ENCODE results near the gene SYNPO2.

DNA sequence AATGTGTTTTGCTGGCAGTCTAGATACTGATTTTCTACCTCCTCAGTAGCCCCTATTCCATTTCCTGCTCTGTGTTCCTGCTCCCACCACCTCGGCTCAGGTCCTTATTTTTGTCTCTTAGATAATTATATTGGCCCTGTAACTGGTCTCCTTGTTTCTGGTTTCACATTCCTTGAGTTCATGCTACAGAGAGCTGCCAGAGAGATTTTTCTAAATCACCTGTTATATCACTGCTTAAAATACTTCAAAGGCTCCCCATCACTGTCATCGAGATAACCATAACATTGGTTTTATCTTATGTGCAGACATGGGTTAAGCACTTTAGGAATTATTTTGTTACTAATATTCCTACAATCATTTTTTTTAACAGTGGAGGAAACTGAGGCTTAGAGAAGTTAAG is 9.6 kb downstream of the SYNPO2 start:
- TF ChIP-seq, protein P1, sequence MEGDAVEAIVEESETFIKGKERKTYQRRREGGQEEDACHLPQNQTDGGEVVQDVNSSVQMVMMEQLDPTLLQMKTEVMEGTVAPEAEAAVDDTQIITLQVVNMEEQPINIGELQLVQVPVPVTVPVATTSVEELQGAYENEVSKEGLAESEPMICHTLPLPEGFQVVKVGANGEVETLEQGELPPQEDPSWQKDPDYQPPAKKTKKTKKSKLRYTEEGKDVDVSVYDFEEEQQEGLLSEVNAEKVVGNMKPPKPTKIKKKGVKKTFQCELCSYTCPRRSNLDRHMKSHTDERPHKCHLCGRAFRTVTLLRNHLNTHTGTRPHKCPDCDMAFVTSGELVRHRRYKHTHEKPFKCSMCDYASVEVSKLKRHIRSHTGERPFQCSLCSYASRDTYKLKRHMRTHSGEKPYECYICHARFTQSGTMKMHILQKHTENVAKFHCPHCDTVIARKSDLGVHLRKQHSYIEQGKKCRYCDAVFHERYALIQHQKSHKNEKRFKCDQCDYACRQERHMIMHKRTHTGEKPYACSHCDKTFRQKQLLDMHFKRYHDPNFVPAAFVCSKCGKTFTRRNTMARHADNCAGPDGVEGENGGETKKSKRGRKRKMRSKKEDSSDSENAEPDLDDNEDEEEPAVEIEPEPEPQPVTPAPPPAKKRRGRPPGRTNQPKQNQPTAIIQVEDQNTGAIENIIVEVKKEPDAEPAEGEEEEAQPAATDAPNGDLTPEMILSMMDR (IDR thresholded peaks at IDR 0.05 in 2 of 3, conservative IDR thresholded peaks at IDR 0.05 in 1 of 3; ENCODE audit: borderline replicate concordance in 1 of 3, insufficient read depth in 1 of 3, low read depth in 2 of 3, low read length in 2 of 3) = no peak
- TF ChIP-seq, protein P2, sequence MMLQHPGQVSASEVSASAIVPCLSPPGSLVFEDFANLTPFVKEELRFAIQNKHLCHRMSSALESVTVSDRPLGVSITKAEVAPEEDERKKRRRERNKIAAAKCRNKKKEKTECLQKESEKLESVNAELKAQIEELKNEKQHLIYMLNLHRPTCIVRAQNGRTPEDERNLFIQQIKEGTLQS (IDR thresholded peaks at IDR 0.05) = no peak
- TF ChIP-seq POLR2AphosphoS5 (IDR thresholded peaks at IDR 0.05; ENCODE audit: low read depth, low read length) (no peak), SP1 (IDR thresholded peaks at IDR 0.05; ENCODE audit: low read depth) (no peak), CEBPB (IDR thresholded peaks at IDR 0.05; ENCODE audit: low read depth) (no peak)
- TF ChIP-seq, protein P3, sequence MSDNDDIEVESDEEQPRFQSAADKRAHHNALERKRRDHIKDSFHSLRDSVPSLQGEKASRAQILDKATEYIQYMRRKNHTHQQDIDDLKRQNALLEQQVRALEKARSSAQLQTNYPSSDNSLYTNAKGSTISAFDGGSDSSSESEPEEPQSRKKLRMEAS (IDR thresholded peaks at IDR 0.05) = no peak
